WTC11 (cell line): ENCODE results near the gene CFAP100. TPM values are rescaled to one million over a fixed set of nuclear protein-coding genes. Genes with fewer than 3 reads are reported as not detected.

ENCODE experiments used
- ATAC-seq: fragments of 200-7000 bp; cut with Tn5 transposase; 2 replicates; pipeline ENCODE4 v1.10.0; 2021; ENCODE audit warnings: mild to moderate bottlenecking, moderate library complexity
- CTCF ChIA-PET: fragments of 300-600 bp; sonication (Branson Sonifier 250); formaldehyde crosslinking; loops from one replicate; lab custom pipeline; 2021; ENCODE audit warnings: antibody characterized with exemption; lab: Charles Lee
- POLR2A ChIA-PET: fragments of 350-600 bp; sonication (Branson Sonifier 250); formaldehyde crosslinking; loops from one replicate; lab custom pipeline; 2021; ENCODE audit warnings: antibody characterized with exemption; lab: Charles Lee
- DNase-seq: peaks from one replicate; pipeline ENCODE4 v3.0.0; 2021; ENCODE audit warnings: low spot score
- H3K27ac Mint-ChIP-seq: 2 replicates; pipeline ENCODE4 v1.8.0; 2021; ENCODE audit warnings: mixed read lengths
- H3K27me3 Mint-ChIP-seq: 2 replicates; pipeline ENCODE4 v1.8.0; 2021; ENCODE audit warnings: low read depth, mild to moderate bottlenecking, moderate library complexity, mixed read lengths
- H3K36me3 Mint-ChIP-seq: 2 replicates; pipeline ENCODE4 v1.8.0; 2021; ENCODE audit warnings: mixed read lengths
- H3K4me1 Mint-ChIP-seq: 2 replicates; pipeline ENCODE4 v1.8.0; 2022; ENCODE audit warnings: mixed read lengths
- H3K4me3 Mint-ChIP-seq: 2 replicates; pipeline ENCODE4 v1.8.0; 2021; ENCODE audit warnings: mild to moderate bottlenecking, moderate library complexity, mixed read lengths
- H3K9me3 Mint-ChIP-seq: 2 replicates; pipeline ENCODE4 v1.8.0; 2021; ENCODE audit warnings: mixed read lengths
- ETV6 ChIP-seq: sonication (generic); formaldehyde crosslinking; IDR thresholded peaks from 2 replicates; pipeline ENCODE4 v1.8.1; 2022; ENCODE audit warnings: mild to moderate bottlenecking, missing genetic modification reagents
- FOXK1 ChIP-seq: sonication (generic); formaldehyde crosslinking; IDR thresholded peaks from 2 replicates; pipeline ENCODE4 v1.8.0; 2022; ENCODE audit warnings: mild to moderate bottlenecking, moderate library complexity, missing genetic modification reagents
- GRHL2 ChIP-seq: fragments of 250-450 bp; sonication (Bioruptor Pico); IDR thresholded peaks from 2 replicates; pipeline ENCODE4 v1.8.0; 2022; ENCODE audit warnings: mild to moderate bottlenecking, moderate library complexity; ENCODE audit not compliant: insufficient replicate concordance, severe bottlenecking
- HMGXB4 ChIP-seq: sonication (generic); formaldehyde crosslinking; IDR thresholded peaks from 2 replicates; pipeline ENCODE4 v1.8.1; 2023; ENCODE audit warnings: mild to moderate bottlenecking, moderate library complexity, missing genetic modification reagents
- ZBTB21 ChIP-seq: sonication (generic); formaldehyde crosslinking; IDR thresholded peaks from 2 replicates; pipeline ENCODE4 v1.8.1; 2023; ENCODE audit warnings: mild to moderate bottlenecking, missing genetic modification reagents, borderline replicate concordance
- ZBTB43 ChIP-seq: sonication (generic); formaldehyde crosslinking; IDR thresholded peaks from 2 replicates; pipeline ENCODE4 v1.8.1; 2023; ENCODE audit warnings: mild to moderate bottlenecking, missing genetic modification reagents
- ZNF232 ChIP-seq: sonication (generic); formaldehyde crosslinking; IDR thresholded peaks from 2 replicates; pipeline ENCODE4 v1.8.0; 2022; ENCODE audit warnings: mild to moderate bottlenecking, missing genetic modification reagents
- ZNF416 ChIP-seq: fragments of 250-450 bp; sonication (Bioruptor Pico); IDR thresholded peaks from 2 replicates; pipeline ENCODE4 v1.9.0; 2021; ENCODE audit warnings: mild to moderate bottlenecking, inconsistent platforms
- ZNF425 ChIP-seq: fragments of 250-450 bp; sonication (Bioruptor Pico); conservative IDR thresholded peaks from 2 replicates; pipeline ENCODE4 v1.9.0; 2021; ENCODE audit warnings: mild to moderate bottlenecking
- total RNA-seq: library from RNA; stranded (reverse); gene quantifications from 3 replicates; pipeline ENCODE4 v1.2.3, GENCODE V29; 2021
- TF ChIP-seq, protein P1 (sequence below): fragments of 250-450 bp; sonication (Bioruptor Pico); IDR thresholded peaks from 2 replicates; pipeline ENCODE4 v1.9.0; 2021; ENCODE audit warnings: moderate library complexity, mild to moderate bottlenecking, inconsistent platforms, borderline replicate concordance
- TF ChIP-seq, protein P2 (sequence below): fragments of 200-600 bp; IDR thresholded peaks from 2 replicates; pipeline ENCODE4 v1.8.0; 2022; ENCODE audit warnings: antibody characterized with exemption

CFAP100 gene
- total RNA-seq, 1 experiment from 2014 or later = not detected

DNA sequence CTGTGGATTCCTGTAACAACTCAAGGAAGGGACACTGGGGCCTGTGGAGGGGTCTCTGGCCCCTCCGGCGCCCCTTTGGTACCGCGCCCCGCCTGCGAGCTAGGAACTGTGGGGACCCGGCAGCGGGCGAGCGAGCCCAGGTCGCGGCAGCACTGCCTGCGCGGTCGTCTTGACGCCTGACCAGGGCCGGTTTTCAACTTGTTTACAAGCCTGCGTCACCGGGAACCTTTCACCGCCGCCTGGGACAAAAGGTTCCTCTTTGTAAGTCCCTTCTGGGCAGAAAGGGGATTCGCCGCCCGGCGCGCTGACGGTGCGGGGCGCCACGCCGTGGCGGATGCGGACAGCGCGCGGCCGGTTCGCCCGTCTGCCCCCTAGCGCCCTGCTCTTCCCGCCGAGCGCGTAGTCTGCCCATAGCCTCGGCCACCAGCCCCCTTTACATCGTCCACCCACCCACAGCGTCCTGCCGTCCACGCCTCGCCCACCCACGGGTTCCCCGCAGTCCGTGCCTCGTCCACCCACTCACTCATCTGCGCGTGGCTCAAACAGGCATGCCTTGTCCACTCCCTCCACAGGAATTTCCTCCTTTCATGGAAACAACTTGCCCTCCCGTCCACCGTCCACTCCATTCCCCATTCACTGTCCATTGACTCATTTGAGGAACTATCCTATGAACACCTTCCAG is 5.5 kb upstream of the CFAP100 start (continued):
- TF ChIP-seq, protein P1, sequence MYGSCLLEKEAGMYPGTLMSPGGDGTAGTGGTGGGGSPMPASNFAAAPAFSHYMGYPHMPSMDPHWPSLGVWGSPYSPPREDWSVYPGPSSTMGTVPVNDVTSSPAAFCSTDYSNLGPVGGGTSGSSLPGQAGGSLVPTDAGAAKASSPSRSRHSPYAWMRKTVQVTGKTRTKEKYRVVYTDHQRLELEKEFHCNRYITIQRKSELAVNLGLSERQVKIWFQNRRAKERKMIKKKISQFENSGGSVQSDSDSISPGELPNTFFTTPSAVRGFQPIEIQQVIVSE (CRISPR knock-in tag) = no peak
- TF ChIP-seq, protein P2, sequence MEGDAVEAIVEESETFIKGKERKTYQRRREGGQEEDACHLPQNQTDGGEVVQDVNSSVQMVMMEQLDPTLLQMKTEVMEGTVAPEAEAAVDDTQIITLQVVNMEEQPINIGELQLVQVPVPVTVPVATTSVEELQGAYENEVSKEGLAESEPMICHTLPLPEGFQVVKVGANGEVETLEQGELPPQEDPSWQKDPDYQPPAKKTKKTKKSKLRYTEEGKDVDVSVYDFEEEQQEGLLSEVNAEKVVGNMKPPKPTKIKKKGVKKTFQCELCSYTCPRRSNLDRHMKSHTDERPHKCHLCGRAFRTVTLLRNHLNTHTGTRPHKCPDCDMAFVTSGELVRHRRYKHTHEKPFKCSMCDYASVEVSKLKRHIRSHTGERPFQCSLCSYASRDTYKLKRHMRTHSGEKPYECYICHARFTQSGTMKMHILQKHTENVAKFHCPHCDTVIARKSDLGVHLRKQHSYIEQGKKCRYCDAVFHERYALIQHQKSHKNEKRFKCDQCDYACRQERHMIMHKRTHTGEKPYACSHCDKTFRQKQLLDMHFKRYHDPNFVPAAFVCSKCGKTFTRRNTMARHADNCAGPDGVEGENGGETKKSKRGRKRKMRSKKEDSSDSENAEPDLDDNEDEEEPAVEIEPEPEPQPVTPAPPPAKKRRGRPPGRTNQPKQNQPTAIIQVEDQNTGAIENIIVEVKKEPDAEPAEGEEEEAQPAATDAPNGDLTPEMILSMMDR = peak; percentile 31; the same call in 1 of the 2 replicates
- TF ChIP-seq FOXK1 (CRISPR knock-in tag) (peak; percentile 88), ZBTB21 (0 out of 2 replicates have a peak, but pooled peaks have one; percentile 60), HMGXB4 (CRISPR knock-in tag) (peak; percentile 97), ZNF232 (CRISPR knock-in tag) (0 out of 2 replicates have a peak, but pooled peaks have one; percentile 47), ZBTB43 (0 out of 2 replicates have a peak, but pooled peaks have one; percentile 33), ETV6 (CRISPR knock-in tag) (peak; percentile 87; the same call in 1 of the 2 replicates)

DNA sequence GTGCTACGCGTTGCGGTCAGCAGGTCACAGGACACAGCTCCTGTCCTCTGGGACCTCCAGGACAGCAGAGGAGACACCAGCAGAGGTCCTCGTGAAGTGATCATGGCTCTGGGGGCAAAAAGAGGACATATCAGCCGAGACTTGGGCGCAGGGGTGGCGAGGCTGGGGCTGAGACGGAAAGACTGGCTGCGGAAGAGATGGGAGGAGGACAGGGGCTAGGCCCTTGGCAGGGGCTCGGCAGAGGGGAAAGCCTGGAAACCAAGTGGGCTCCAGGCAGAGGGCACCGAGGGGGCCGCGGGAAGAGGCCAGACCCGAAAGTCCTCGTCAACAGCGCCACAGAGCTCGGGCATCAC is 4.9 kb upstream of the CFAP100 start:
- peaks cover 39% of the 10 kb centered on the region for H3K27me3 Mint-ChIP-seq
- H3K36me3 Mint-ChIP-seq = no peaks in the 10 kb centered on the region
- ChIA-PET CTCF (interaction anchor here (0.9 to 3.2 kb wide), 4 partner anchors 12 to 257 kb away, joined by 3 to 18 read pairs (median 12); no protein-coding TSS in a partner anchor), POLR2A (no interaction called here)
- H3K9me3 Mint-ChIP-seq = no peaks in the 10 kb centered on the region
- 0 out of 2 replicates have a peak, but pooled peaks have one; percentile 3 for TF ChIP-seq ZBTB43
- TF ChIP-seq GRHL2 (CRISPR knock-in tag) = no peak
- DNase-seq (no peak), ATAC-seq (peak; percentile 4; the same call in 1 of the 2 replicates)
- H3K27ac Mint-ChIP-seq = 0 out of 2 replicates have a peak overlapping the region, but pooled peaks have one; percentile 16
- H3K4me3 Mint-ChIP-seq = peak overlapping the region; percentile 52
- H3K4me1 Mint-ChIP-seq = peaks cover 16% of the 10 kb centered on the region

DNA sequence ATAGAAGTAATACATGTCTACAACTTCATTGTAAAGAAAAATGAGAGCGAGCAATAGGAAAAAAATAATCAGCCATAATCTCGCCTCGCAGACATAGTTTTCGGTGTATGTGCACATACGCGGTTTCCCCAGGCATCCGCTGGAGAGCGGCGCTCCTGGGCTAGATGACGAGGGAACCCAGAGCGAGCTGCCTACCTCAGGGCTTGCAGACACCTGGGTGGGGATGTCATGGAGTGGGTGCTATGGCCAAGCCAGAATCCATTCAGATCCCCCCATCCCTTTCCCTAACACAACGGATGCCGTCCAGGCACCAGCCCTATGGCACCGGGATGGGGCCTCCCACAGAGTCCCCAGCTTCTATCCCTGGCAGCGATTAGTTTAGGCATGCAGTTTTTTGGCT is 4.5 kb upstream of the CFAP100 start:
- Mint-ChIP-seq H3K4me1 (peaks cover 17% of the 10 kb centered on the region), H3K4me3 (no peak overlapping the region), H3K27ac (no peak overlapping the region), H3K36me3 (no peaks in the 10 kb centered on the region), H3K27me3 (peaks cover 44% of the 10 kb centered on the region), H3K9me3 (no peaks in the 10 kb centered on the region)
- no peak for DNase-seq
- no peak for TF ChIP-seq ZNF425 (CRISPR knock-in tag)
- TF ChIP-seq ZNF416 (CRISPR knock-in tag) = no peak
- TF ChIP-seq FOXK1 (CRISPR knock-in tag) = no peak
- ATAC-seq = no peak
- POLR2A ChIA-PET = no interaction called here
- CTCF ChIA-PET = interaction anchor here (0.9 to 3.2 kb wide), 4 partner anchors 27 to 257 kb away, joined by 3 to 18 read pairs (median 9); no protein-coding TSS in a partner anchor
